RWPE1 (cell line): ENCODE results near the gene KAZN.

Source experiments
- CTCF ChIA-PET: fragments of 350-600 bp; sonication (Branson Sonifier 250); formaldehyde crosslinking; extraction: SDS; loops from one replicate; lab custom pipeline; 2021; lab: Yijun Ruan, JAX
- POLR2A ChIA-PET: fragments of 400-600 bp; formaldehyde crosslinking; extraction: SDS; loops from one replicate; lab custom pipeline; 2020; ENCODE audit warnings: antibody characterized with exemption; ENCODE audit not compliant: low non-redundant PET; lab: Yijun Ruan, JAX
- DNase-seq: peaks from one replicate; pipeline ENCODE4 v3.0.0; 2012; ENCODE audit warnings: low spot score
- H3K27ac ChIP-seq: fragments of 450-650 bp; 2 replicates; pipeline ENCODE4 v1.5.1; 2017
- TF ChIP-seq, protein P1 (sequence below): fragments of 450-650 bp; conservative IDR thresholded peaks from 2 replicates; pipeline ENCODE4 v1.5.1; 2017; ENCODE audit warnings: low read depth, mild to moderate bottlenecking

KAZN gene

GRCh38 chr1:14741532-14741931 is 143.0 kb downstream of the KAZN start:
- CTCF ChIA-PET: interaction anchor here (0.6 kb wide), 1 partner anchor 191 kb away, joined by 3 read pairs; no protein-coding TSS in a partner anchor

DNA sequence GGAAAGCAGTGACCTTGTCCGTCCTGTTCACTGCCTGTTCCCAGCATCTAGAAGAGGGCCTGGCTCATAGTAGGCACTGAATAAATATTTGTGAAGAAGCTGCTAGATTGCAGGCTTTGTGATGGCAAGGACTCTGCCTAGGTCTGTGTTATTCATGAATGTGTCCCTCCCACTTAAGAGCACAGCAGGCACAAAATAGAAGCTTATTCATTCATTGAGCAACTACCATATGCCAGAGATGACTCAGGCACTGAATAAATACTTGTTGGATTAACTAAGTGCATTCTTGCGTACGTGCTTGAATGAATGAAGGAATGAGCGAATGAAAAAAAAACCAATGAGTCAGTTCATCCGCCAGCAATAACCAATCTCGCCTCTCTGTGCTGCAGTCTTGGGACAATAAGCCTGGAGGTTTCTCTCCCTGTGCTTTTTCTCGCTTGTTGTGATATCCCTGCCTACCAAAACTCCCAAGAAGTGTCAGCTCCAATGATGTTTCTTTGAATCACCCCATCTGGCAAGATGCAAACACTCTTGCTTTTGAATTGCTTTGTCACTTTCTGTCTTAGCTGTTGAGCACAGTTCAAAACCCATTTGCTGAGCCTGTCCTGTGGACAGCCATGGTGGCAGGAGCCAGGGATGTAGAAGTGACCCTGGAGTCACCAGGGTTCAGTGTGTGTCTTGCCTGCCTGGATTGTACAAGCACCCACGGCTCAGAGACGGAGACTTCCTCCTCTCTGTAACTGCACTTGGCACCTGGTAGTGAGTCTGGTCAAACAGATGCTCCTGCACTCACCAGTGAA is 143.9 kb downstream of the KAZN start:
- DNase-seq: peak; percentile 80
- H3K27ac ChIP-seq: peak overlapping the region; percentile 77
- TF ChIP-seq, protein P1, sequence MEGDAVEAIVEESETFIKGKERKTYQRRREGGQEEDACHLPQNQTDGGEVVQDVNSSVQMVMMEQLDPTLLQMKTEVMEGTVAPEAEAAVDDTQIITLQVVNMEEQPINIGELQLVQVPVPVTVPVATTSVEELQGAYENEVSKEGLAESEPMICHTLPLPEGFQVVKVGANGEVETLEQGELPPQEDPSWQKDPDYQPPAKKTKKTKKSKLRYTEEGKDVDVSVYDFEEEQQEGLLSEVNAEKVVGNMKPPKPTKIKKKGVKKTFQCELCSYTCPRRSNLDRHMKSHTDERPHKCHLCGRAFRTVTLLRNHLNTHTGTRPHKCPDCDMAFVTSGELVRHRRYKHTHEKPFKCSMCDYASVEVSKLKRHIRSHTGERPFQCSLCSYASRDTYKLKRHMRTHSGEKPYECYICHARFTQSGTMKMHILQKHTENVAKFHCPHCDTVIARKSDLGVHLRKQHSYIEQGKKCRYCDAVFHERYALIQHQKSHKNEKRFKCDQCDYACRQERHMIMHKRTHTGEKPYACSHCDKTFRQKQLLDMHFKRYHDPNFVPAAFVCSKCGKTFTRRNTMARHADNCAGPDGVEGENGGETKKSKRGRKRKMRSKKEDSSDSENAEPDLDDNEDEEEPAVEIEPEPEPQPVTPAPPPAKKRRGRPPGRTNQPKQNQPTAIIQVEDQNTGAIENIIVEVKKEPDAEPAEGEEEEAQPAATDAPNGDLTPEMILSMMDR: no peak
- ChIA-PET POLR2A (no interaction called here), CTCF (interaction anchor here (0.7 kb wide), 1 partner anchor 28 kb away, joined by 4 read pairs; no protein-coding TSS in a partner anchor)

More at GRCh38 chr1:14741532-14741931, 143.0 kb downstream of the KAZN start:
- TF ChIP-seq, protein P1: no peak
- no peak overlapping the region for H3K27ac ChIP-seq
- no peak for DNase-seq
- POLR2A ChIA-PET: no interaction called here

DNA sequence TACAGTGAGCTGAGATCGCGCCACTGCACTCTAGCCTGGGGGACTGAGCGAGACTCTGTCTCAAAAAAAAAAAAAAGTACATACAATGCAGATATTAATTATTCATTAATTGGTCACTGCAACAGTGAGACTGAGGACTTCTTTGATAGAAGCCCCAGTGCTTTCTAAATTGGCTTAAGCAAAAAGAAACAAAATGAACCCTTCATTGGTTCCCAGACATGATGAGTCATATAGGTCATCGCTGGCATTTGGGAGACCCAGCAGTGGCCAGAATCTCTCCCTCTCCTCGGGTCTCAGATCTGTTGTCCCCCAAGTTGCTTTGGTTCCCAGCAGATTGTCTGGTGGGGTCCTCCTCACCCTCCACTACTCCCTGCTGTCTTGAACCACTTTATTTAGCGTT is 144.9 kb downstream of the KAZN start:
- POLR2A ChIA-PET: no interaction called here
- CTCF ChIA-PET: no interaction called here
- DNase-seq: no peak
- TF ChIP-seq, protein P1: no peak
- no peak overlapping the region for H3K27ac ChIP-seq

GRCh38 chr1:14745001-14745720 is 146.7 kb downstream of the KAZN start:
- ChIA-PET POLR2A (no interaction called here), CTCF (no interaction called here)
- no peak overlapping the region for H3K27ac ChIP-seq
- no peak for DNase-seq
- TF ChIP-seq, protein P1: no peak

GRCh38 chr1:14745789-14746188 is 147.3 kb downstream of the KAZN start:
- POLR2A ChIA-PET: no interaction called here
- CTCF ChIA-PET: no interaction called here
- TF ChIP-seq, protein P1: no peak
- H3K27ac ChIP-seq: no peak overlapping the region
- DNase-seq: no peak

DNA sequence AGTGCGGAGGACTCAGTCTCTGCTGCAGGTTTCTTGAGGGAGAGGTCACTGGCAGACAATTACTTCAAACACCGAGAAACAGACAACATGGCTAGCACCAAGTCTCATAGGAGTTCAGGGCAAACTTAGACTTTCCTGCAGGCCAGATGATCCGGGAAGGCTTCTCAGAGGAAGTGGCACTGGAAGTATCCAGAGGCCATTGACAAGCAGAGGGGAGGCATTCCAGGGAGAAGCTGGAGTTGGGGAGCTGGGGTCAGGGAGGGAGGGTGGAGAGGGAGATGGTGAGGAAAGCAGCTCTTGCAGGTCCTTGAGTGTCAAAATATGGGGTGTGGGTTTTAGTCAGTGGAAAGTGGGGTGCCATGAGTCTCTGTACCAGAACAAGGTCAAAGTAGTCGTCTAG is 147.9 kb downstream of the KAZN start:
- POLR2A ChIA-PET: no interaction called here
- H3K27ac ChIP-seq: no peak overlapping the region
- TF ChIP-seq, protein P1: no peak
- no peak for DNase-seq
- CTCF ChIA-PET: interaction anchor here (0.6 kb wide), 2 partner anchors 33 to 264 kb away, joined by 3 read pairs; no protein-coding TSS in a partner anchor
